Left renal pelvis (tissue), 4 donors: ENCODE data around the gene FAR1. TPM values are rescaled to one million over a fixed set of nuclear protein-coding genes. Genes with fewer than 3 reads are reported as not detected.

Source experiments
- DNase-seq, 4 donors: peaks; one replicate each; pipeline ENCODE4 v3.0.0-alpha.2; 2013; ENCODE audit warnings: low read depth in 4 of 4, low spot score in 3 of 4
- polyA plus RNA-seq, 4 donors: library from polyadenylated mRNA; unstranded; fragments of 120-200 nt; gene quantifications; one replicate each; pipeline ENCODE4 v1.2.1, GENCODE V29; 2013; ENCODE audit not compliant: insufficient read length in 4 of 4

Gene FAR1
- polyA plus RNA-seq, 4 donors = 67.2 to 85.0 (median 72.7) TPM

- DNase-seq = no peak
Observed at GRCh38 chr11:13669544-13670488, 1.3 kb downstream of the FAR1 start.

GRCh38 chr11:13672576-13673210 is 4.2 kb downstream of the FAR1 start:
- no peak for DNase-seq

- DNase-seq = no peak
Observed at GRCh38 chr11:13674799-13675509, 6.5 kb downstream of the FAR1 start.

- DNase-seq = no peak
Observed at GRCh38 chr11:13676576-13676975, 8.1 kb downstream of the FAR1 start.

- DNase-seq = no peak
Observed at GRCh38 chr11:13679768-13680167, 11.3 kb downstream of the FAR1 start.

- no peak for DNase-seq
Observed at GRCh38 chr11:13680501-13681264, 12.2 kb downstream of the FAR1 start.

DNA sequence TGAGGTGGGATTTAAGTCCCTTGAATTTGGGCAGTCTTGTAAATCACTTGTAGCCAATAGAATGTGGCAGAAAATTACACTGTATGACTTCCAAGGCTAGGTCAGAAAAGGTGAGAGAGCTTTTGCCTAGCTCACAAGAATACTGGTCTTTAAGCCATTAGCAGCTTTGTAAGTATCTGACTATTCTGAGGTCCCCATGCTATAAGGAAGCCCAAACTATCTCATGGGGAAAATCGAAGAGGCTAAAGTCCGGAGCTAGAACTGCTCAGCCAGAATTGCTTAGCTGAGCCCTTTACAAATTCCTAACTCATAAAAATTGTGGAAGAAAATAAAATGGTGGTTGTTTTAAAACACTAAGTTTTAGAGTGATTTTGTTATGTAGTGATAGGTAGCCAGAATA is 13.0 kb downstream of the FAR1 start:
- DNase-seq = no peak

DNA sequence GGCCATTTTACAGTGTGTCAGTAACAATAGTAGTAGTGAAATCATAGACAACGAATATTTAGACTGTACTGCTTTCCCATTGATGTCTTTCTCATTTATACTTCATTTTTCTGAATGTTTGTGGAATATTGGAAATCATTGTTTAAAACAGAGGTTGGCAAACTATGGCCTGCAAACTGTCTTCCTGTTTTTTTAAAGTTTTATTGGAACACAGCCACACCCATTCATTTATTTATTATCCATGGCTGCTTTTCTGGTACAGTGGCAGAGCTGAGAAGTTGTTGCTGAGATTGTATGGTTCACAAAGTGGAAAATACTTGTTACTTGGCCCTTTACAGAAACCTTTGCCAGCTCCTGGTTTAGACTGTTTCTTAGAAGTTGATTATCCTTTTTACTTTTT is 13.7 kb downstream of the FAR1 start:
- DNase-seq = no peak

- DNase-seq = no peak
Observed at GRCh38 chr11:13685461-13686108, 17.1 kb downstream of the FAR1 start.

GRCh38 chr11:13686776-13687175 is 18.3 kb downstream of the FAR1 start:
- DNase-seq = no peak

DNA sequence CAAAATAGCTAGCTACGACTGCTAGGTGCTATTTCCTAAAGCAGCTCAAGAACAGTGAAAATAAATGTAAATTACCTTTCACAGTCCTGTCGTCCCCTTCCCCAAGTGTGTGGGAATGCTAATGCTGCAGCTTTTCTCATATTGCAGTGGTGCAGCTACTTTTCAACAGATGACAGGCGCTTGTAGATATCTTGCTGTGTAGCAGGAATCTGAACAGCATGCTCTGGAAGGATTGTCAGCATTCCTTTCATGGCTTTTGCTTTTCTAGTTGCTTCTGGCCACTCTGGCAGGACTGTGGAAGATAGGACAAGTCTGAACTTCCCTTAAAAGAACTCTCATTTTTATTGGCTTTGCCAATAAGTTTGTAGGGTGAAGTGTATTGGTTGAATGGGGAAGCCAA is 18.8 kb downstream of the FAR1 start:
- DNase-seq = no peak

DNA sequence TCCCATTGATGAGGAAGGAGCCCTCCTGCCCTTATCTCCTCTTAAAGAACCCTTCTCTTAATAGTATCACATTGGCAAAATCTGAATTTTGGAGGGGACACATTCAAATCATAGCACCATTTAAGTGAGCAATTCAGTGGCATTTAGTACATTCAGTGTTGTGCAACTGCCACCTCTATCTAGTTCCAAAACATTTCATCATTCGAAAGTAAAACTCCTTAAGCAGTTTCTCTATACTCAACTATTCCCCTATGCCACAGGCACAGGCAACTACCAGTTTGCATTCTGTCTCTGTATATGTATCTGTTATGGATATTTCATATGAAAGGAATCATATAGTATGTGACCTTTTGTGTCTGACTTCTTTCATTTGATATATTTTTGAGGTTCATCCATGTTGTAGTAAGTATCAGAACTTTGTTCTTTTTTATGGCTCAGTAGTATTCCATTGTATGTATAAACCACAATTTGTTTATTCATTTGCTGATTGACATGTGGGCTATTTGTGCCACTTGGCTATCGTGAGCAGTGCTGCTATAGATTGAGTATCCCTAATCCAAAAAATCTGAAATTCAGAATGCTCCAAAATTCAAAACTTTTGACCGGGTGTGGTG is 22.9 kb downstream of the FAR1 start:
- no peak for DNase-seq

- no peak for DNase-seq
Observed at GRCh38 chr11:13692172-13692571, 23.7 kb downstream of the FAR1 start.

- no peak for DNase-seq
Observed at GRCh38 chr11:13694115-13694514, 25.6 kb downstream of the FAR1 start.

DNA sequence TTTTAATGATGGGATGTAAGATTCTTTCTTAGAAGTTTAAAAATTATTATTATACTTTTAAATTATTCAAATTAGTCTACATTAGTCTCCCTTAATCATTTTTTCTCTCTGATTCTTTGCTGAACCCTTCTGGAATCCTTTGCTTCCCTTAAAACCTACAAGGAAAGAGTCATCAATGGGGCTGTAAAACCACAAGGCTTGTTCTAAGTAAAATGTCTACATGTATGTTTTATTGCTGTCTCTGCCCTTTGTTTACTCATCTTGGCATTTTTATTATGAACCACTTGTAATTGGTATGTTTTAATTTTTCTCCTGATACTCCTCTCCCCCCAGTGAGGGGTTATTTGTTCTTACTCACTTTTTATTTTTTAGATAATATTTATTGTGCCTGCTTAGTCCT is 27.4 kb downstream of the FAR1 start:
- DNase-seq = no peak

DNA sequence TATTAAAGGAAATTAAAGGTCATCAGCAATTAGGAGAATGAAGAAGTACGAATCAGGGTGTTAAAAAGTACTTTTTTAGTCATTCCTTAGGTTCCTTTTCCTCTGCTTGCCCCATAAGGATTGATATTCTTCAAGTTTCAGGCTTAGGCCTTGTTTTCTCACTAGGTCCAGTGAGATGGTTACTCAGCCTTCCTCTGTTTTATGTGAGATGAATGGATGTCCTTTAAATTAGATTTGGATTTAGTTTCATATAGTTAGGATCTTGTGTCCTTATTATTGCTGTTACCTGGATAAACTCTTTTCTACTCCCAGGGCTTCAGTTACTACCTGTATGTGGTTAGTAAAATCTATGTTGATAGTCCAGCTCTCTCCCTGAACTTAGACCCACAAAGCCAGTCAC is 29.2 kb downstream of the FAR1 start:
- DNase-seq = no peak

DNA sequence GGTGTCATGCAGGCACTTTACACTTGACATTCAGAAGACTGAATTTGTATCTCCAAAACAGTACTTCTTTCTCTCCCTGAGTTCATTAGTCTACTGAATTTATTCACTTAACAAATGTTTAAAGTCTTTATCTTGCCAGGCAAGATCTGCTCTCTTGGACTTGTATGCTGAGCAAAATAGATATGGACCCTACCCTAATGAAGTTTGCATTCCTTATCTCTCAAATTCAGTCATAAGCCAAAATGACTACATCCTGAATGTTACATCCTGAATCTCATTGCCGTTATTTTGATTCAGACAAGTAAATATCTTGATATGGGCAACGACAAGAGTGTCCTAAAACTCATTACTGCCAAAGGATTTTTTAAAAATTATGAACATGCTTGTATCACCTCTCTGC is 29.7 kb downstream of the FAR1 start:
- no peak for DNase-seq

DNA sequence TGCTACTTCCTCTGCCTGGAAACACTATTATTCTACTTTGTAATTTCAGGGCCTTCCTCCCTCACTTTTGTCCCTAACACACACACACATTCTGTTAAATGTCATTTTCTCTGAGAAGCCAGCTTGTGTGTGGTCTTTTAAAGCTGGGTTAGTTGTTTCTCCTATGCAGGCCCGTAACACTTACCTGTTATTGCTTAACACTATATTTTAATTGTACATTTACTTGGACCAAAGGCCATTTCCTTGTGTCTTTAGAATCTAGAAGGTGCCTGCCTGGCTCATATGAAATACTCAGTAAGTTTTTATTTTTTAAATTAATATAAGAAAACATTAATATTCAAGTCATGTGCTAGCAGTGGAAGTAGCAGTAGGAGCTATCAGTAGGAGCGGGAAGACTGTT is 30.6 kb downstream of the FAR1 start:
- no peak for DNase-seq

DNA sequence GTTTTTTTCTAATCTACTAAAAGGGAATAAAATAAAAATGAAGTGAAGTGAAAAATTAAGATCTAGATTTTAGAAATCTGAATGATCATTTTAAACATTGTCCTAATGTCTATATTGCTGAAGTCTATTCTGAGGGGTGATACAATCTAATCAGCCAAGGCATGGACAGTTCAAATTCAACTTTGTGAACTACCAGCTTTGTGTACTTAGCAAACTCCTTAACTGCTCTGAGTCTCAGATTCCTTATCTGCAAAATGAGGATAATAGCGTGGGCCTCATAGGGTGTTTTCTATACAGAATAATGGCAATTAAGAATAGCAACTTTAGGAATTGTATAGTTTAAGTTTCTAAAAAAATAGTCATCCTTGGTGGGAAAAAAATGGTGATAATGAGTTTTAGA is 31.4 kb downstream of the FAR1 start:
- DNase-seq = no peak

DNA sequence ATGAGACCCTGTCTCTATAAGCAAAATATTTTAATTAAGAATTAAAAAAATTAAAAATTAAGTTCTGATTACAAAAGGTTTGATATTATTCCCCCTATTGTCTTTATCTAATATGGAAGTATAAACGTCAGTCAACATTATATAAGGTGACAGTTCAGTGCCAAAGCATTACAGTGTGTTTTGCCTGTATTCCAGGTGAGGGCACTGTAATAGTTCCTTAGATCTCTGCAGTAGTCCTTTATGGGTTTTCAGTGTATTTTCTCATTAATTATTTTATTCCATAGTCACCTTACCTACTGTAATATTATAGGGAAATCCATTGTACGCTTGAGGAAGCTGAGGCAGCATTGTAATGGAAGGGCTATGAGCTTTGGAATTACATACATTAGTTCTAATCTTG is 33.0 kb downstream of the FAR1 start:
- DNase-seq = no peak
